GM12873 (cell line): ENCODE data around the gene CLEC2D.

ENCODE experiments used
- CTCF ChIP-seq: IDR thresholded peaks from 2 replicates; pipeline ENCODE4 v1.5.1; 2012; ENCODE audit warnings: low read depth, mild to moderate bottlenecking, moderate library complexity, low read length, control low read depth; ENCODE audit not compliant: insufficient read depth; ENCODE audit errors: missing control alignments

The CLEC2D gene

DNA sequence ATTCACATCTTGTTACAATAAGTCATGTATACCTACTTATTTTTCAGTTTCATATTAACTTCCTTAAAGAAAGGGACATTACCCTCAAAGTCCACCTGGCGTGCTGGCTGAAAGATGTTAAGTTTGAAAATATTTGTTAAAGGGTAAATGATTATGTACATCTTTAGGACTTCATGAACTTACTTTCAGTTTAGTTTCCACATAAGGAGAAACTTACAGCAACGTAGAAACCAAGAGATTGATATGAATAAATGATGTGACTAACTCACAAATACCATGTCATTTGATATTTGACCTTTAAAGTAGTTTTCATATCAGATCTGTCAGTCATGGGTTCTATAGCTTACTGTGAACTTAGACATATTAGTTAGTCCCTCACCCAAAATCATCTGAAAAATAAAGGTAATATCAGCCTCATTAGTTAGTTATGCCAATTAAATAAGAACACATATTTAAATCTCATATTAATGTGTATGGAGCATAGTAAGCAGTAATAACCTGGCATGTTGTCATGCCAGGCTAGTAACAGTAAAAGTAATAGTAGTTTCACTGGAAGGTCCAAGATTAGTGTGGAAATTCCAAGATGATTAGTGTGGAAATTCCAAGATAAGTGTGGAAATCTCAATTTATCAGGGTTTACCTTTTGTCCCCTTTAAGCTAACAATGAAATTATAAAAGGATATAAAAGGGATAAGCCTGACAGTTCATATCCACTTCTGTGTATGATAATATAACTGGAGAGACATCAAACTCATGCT is 1.9 kb upstream of the CLEC2D start:
- TF ChIP-seq CTCF: no peak

GRCh38 chr12:9668161-9669018 is 1.1 kb upstream of the CLEC2D start:
- TF ChIP-seq CTCF: no peak

DNA sequence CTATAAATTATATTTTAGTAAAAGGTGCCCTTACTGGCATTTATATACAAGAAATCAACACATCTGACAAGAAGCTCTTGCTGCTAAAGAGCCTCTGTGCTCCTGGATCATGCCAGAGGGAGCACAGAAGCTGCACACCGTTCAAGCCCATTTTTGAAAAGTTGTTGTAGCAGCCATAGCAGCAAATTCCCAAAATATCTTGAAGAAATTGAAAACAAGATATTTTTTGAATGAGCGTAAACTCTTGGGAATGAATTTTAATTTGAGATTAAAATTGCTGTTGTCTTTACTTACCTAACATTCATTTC is 540 bp upstream of the CLEC2D start:
- TF ChIP-seq CTCF: no peak

GRCh38 chr12:9673404-9674225 is 4.1 kb downstream of the CLEC2D start:
- TF ChIP-seq CTCF: no peak

GRCh38 chr12:9674226-9674590 is 4.7 kb downstream of the CLEC2D start:
- TF ChIP-seq CTCF: no peak

GRCh38 chr12:9685915-9686314 is 16.4 kb downstream of the CLEC2D start:
- TF ChIP-seq CTCF: no peak

DNA sequence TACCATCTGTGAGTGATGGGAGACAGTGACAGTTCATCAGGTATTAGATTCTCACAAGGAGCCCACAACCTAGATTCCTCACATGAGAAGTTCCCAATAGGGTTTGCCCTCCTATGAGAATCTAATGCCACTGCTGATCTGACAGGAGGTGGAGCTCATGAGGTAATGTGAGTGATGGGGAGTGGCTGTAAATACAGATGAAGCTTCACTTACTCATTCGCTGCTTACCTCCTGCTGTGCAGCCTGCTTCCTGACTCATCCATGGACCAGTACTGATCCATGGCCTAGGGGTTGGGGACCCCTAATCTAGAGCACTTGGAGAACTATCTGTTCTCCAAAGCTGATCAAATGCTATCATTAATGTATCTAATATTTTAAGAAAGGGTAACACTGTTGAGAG is 17.7 kb downstream of the CLEC2D start:
- TF ChIP-seq CTCF: no peak
